Renal cortex interstitium (tissue), 15 donors: Measurements from ENCODE around the gene RAET1L. TPM values are rescaled to one million over a fixed set of nuclear protein-coding genes. Genes with fewer than 3 reads are reported as not detected.
A peak's percentile ranks its signal among the peaks of the same experiment; 100 is the strongest.
"Not testable (repeated sequence)": the region's sequence is repeated elsewhere in the genome, so short reads cannot be mapped to it uniquely, and the experiment has no call there.

ENCODE experiments used
- DNase-seq, 11 donors: peaks; one replicate each; pipeline ENCODE4 v3.0.0-alpha.2; 2013; ENCODE audit warnings: low read depth in 9 of 11, low spot score in 4 of 11; ENCODE audit errors: extremely low read depth in 1 of 11
- long read RNA-seq, 16 experiments: transcript quantifications; one replicate each; lab custom pipeline, GENCODE V29; 2026
- polyA plus RNA-seq, 3 donors: library from polyadenylated mRNA; unstranded; fragments of 120-200 nt; gene quantifications; one replicate each; pipeline ENCODE4 v1.2.1, GENCODE V29; 2013; ENCODE audit not compliant: insufficient read length in 3 of 3

Gene RAET1L, protein sequence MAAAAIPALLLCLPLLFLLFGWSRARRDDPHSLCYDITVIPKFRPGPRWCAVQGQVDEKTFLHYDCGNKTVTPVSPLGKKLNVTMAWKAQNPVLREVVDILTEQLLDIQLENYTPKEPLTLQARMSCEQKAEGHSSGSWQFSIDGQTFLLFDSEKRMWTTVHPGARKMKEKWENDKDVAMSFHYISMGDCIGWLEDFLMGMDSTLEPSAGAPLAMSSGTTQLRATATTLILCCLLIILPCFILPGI
- polyA plus RNA-seq: under 1 TPM in 1 of 3 donors, not detected in 2; 0.23 TPM
- long read RNA-seq, donor 1, partial matches to known transcripts: 5 of 5 reads
- long read RNA-seq, donor 1, other reads (novel, unspliced or antisense): 0 of 5 reads
- long read RNA-seq, donor 2: 0 reads
- long read RNA-seq, donor 3: 0 reads
- long read RNA-seq, donor 4: 0 reads
- long read RNA-seq, donor 5: 0 reads
- long read RNA-seq, donor 6: 0 reads
- long read RNA-seq, donor 7: 0 reads
- long read RNA-seq, donor 8: 0 reads
- long read RNA-seq, donor 9: 0 reads
- long read RNA-seq, donor 10: 0 reads
- long read RNA-seq, donor 11: 0 reads
- long read RNA-seq, donor 12: 0 reads
- long read RNA-seq, donor 13: 0 reads
- long read RNA-seq, donor 14: 0 reads
- long read RNA-seq, donor 15: 0 reads
- long read RNA-seq, donor 16: 0 reads

- DNase-seq: no peak
These were observed at the start of gene RAET1L for GRCh38 chr6:150025201-150025917. Gene RAET1L (minus strand): TSS chr6:150025532. CDS start chr6:150025471, 61 bp downstream.

- DNase-seq: no peak
These were observed 49.7 kb upstream of the RAET1L start for GRCh38 chr6:150075034-150075421.

DNA sequence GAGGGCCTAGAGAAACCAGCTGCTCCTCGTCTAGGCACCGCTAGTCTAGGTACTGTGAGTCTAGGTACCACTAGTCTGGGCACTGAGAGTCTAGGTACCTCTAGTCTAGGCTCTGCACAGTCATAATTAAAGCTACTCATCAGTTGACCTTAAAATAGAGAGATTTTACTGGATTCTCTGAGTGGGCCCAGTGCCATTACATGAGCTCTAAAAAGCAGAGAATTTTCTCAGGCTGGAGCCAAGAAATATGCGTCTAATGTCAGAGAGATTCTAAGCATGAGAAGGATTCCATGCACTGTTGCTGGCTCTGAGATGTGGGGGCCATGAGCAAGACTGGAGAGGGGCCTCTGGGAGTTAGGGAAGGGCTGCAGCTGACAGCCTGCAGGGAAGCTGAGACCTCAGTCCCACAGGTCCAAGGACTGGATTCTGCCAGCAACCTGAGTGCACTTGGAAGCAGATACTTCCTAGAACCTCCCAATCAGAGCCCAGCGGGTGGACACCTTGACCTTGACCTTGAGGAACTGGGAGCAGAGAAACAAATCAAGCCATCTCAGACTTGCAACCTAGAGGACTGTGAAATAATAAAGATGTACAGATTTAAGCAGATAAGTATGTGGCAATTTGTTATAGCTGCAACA lies 49.2 kb upstream of the RAET1L start:
- not testable (repeated sequence) for DNase-seq

GRCh38 chr6:150072201-150072600 lies 46.9 kb upstream of the RAET1L start:
- DNase-seq: no peak

GRCh38 chr6:150070236-150070818 lies 45.0 kb upstream of the RAET1L start:
- DNase-seq: no peak

DNA sequence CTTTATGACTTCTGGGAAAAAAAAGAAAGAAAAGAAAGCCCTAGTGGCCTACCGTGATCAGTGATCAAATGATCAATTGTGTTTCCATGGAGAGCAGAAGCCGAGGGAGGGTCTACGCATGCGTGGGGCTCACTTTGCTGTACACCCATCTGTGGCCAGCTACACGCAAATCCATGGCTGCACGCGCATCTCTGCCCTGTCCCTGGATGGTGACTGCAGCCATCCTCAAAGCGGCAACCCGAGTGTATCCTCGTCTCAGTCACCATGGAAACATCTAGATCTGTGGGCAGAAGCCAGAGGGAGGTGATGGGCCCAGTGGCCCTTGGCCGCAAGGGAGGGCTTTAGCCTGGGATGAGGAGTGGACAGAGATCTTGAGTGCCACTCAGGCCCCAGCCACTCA lies 44.4 kb upstream of the RAET1L start:
- no peak for DNase-seq

DNA sequence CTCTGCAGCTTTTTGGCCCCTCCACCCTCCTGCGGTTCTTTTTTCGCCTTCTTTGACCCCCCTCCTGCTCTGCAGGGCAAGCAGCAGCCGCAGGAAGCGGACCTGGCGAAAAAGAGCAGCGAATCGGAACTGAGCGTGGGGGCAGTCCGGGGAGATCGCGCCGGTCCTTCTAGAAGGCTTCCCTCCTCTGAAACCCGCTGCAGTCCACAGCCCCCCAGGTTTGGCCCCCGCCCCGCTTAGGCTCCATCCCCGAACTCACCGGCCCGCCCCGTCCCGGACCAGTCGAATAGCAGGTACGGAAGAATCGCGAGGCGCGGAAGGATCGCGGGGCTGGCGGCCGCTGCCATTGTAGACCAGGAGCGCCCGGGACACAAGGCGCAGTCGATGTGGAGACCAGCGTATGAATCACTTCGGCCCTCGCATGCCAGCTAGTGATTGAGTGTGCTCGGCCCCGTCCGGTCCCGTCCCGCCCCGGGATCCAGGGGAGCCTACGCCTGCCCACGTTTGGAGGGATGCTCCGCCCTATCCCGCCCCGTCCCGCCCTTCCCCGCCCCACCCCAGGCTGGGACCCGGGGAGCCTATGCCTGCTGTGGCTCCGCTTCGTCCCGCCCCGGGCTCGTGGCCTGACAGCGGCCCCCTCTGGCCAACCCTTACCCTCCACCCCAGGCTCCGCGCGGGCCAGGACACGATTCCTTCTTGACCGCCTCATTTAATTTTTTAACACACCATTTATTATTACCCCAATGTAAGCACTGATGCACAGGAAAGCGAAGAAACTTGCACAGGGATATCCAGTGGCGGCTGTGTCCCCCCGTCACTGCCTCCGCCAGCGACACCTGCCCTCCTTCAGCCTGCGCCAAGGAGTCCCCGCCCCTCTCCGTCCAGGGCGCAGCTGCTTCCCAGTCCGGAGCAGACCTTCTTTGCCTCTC lies 43.7 kb upstream of the RAET1L start, which contains the start of gene ULBP3:
Gene ULBP3 (minus strand): TSS at position 402 of the 929 bp plus-strand sequence. CDS start 55 bp downstream, at position 347.
- DNase-seq: peak; percentile 65 to 86 (median 78)

- no peak for DNase-seq
These were observed 42.8 kb upstream of the RAET1L start for GRCh38 chr6:150068151-150068550.

DNA sequence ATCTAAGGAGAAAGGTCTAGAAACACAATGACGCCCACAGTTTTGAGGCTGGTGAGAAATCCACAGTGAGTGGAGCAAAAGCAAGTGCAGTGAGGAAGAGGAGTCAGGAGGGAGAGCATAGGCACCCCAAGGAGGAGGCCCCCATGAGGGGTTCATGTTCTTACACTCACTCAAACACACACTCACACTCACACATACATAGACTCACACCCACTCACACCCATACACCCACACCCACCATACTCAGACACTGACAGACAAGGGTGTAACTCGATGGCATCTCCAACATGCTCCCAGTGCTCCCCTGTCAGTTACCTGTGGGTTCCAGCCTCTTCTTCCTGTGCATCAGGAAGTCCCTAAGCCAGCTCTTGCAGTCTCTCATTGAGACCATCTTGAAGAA lies 39.8 kb upstream of the RAET1L start:
- DNase-seq: no peak

DNA sequence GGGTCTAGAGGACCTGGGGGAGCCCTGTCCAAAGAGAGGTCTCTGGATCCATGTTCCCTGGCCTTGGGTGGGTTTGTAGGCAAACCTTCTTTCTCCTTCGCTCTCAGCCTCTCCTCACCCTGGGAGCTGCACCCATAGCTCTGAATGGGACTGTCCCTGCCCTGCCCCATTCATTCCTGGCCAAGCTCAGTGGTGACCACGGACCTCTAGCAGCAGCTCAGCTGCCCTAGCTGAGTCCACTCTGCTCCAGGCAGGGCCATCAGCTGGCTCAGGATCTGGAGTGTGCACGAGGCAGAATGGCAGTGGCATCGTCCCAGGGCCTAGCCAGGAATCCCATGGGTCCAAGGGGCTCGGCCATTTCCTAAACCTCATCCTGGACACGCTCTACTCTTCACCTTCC lies 38.3 kb upstream of the RAET1L start:
- DNase-seq: no peak

DNA sequence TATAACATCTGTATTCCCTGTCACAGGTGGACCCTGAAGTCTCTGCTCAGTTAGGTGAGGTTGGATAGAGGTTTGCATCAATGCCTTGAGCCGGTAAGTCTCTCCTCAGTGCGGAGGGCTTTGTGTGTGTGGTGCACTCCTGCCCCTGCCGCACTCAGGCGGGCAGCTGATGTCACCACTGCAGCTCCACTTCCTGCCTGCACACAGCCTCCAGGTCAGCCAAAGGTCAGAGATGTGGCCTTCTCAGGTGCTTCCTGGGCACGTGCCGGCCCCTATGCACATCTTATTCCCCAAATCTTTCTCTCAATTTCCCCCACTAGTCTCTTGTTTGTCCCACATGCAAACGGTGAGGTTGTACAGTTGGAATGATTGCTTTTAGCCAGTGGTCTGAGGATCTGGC lies 34.6 kb upstream of the RAET1L start:
- not testable (repeated sequence) for DNase-seq

GRCh38 chr6:150058986-150059385 lies 33.7 kb upstream of the RAET1L start:
- DNase-seq: no peak

DNA sequence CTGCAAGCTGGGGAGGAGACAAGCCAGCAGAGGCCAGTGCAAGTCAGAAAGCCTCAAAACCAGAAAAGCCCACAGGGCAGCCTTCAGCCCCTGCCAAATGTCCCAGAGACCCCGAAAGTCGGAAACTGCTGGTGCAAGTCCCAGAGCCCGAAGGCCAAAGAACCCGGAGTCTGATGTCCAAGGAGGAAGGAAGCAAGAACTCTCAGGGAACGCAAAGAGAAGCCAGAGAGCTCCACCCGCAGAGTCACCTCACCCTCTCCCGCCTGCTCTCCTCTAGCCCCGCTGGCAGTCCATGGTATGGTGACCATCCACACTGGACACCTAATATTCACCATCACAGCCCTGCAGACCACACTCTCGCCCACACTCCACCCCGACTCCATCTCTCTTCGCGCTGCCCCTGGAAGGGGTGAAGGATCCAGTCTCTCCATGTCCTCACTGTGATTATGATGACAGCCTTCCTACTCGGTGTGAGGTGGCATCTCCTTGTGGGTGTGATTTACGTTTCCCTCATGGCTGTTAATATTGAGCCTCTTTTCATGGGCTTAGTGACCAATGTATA lies 33.0 kb upstream of the RAET1L start:
- no peak for DNase-seq

- DNase-seq: no peak
These were observed 32.2 kb upstream of the RAET1L start for GRCh38 chr6:150057501-150057951.

- DNase-seq: no peak
These were observed 31.6 kb upstream of the RAET1L start for GRCh38 chr6:150056916-150057315.

- no peak for DNase-seq
These were observed 30.8 kb upstream of the RAET1L start for GRCh38 chr6:150056156-150056555.

DNA sequence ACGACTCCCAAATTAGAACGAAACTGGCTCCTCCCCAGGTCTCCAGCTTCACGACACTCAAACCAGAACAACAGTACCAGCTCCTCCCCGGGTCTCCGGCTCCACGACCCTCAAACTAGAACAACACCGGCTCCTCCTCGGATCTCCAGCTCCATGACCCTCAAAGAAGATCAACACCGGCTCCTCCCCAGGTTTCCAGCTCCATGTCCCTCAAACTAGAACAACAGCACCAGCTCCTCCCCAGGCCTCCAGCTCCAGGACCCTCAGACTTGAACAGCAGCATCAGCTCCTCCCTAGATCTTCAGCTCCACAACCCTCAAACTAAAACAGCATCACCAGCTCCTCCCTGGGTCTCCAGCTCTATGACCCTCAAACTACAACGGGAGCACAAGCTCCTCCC lies 29.8 kb upstream of the RAET1L start:
- DNase-seq: no peak

DNA sequence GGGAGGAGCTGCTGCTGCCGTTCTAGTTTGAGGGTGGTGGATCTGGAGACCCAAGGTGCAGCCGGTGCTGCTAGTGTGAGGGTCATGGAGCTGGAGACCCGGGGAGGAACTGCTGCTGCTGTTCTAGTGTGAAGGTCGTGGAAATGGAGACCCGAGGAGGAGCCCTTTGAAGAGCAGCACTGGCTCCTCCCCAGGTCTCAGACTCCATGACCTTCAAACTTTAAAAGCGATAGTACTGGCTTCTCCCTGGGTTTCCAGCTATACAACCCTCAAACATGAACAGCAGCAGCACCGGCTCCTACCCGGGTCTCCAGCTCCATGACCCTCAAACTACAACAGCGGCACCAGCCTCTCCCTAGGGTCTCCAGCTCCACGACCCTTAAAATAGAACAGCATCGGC lies 28.1 kb upstream of the RAET1L start:
- no peak for DNase-seq
